Neutrophil (primary cell): ENCODE results near the gene ZBTB20.

Experiments
- H3K27ac ChIP-seq: fragments of 200-600 bp; sonication (generic); 2 replicates; pipeline ENCODE4 v1.5.1; 2016; ENCODE audit warnings: mild to moderate bottlenecking, moderate library complexity
- H3K27me3 ChIP-seq: fragments of 200-600 bp; sonication (generic); 2 replicates; pipeline ENCODE4 v1.6.0; 2016; ENCODE audit warnings: mild to moderate bottlenecking
- H3K36me3 ChIP-seq: fragments of 200-600 bp; sonication (generic); 2 replicates; pipeline ENCODE4 v1.5.1; 2017
- H3K4me1 ChIP-seq, 2 experiments: fragments of 200-600 bp in 1 of 2; sonication (generic) in 1 of 2; 1 replicate in 1 of 2; 2 replicates in 1 of 2; pipeline versions ENCODE4 v1.5.1 to v1.6.1; 2013 to 2016; ENCODE audit warnings: low read depth in 1 of 2, low read length in 1 of 2, mild to moderate bottlenecking in 1 of 2, moderate library complexity in 1 of 2; ENCODE audit not compliant: control insufficient read depth in 1 of 2, insufficient read depth in 1 of 2
- H3K4me3 ChIP-seq, 2 experiments: fragments of 200-600 bp in 1 of 2; sonication (generic) in 1 of 2; 1 replicate in 1 of 2; 2 replicates in 1 of 2; pipeline ENCODE4 v1.5.1; 2013 to 2016; ENCODE audit warnings: low read depth in 1 of 2, low read length in 1 of 2, mild to moderate bottlenecking in 1 of 2, moderate library complexity in 1 of 2
- H3K9me3 ChIP-seq: fragments of 200-600 bp; sonication (generic); 2 replicates; pipeline ENCODE4 v1.5.1; 2016
- TF ChIP-seq, protein P1 (sequence below): fragments of 200-600 bp; sonication (generic); IDR thresholded peaks from 2 replicates; pipeline ENCODE4 v1.5.1; 2016; ENCODE audit warnings: antibody characterized with exemption

ZBTB20 gene

GRCh38 chr3:114332342-114333179 lies 814.5 kb downstream of the ZBTB20 start:
- Histone ChIP-seq H3K4me3 (no peak overlapping the region), H3K27me3 (no peaks in the 10 kb centered on the region), H3K27ac (no peak overlapping the region), H3K9me3 (no peaks in the 10 kb centered on the region), H3K36me3 (no peaks in the 10 kb centered on the region), H3K4me1 (no peaks in the 10 kb centered on the region)
- TF ChIP-seq, protein P1, sequence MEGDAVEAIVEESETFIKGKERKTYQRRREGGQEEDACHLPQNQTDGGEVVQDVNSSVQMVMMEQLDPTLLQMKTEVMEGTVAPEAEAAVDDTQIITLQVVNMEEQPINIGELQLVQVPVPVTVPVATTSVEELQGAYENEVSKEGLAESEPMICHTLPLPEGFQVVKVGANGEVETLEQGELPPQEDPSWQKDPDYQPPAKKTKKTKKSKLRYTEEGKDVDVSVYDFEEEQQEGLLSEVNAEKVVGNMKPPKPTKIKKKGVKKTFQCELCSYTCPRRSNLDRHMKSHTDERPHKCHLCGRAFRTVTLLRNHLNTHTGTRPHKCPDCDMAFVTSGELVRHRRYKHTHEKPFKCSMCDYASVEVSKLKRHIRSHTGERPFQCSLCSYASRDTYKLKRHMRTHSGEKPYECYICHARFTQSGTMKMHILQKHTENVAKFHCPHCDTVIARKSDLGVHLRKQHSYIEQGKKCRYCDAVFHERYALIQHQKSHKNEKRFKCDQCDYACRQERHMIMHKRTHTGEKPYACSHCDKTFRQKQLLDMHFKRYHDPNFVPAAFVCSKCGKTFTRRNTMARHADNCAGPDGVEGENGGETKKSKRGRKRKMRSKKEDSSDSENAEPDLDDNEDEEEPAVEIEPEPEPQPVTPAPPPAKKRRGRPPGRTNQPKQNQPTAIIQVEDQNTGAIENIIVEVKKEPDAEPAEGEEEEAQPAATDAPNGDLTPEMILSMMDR, result no peak

GRCh38 chr3:114331710-114332109 lies 815.4 kb downstream of the ZBTB20 start:
- TF ChIP-seq, protein P1, result no peak
- Histone ChIP-seq H3K27me3 (no peaks in the 10 kb centered on the region), H3K36me3 (no peaks in the 10 kb centered on the region), H3K4me1 (no peaks in the 10 kb centered on the region), H3K4me3 (no peak overlapping the region), H3K27ac (no peak overlapping the region), H3K9me3 (no peaks in the 10 kb centered on the region)

DNA sequence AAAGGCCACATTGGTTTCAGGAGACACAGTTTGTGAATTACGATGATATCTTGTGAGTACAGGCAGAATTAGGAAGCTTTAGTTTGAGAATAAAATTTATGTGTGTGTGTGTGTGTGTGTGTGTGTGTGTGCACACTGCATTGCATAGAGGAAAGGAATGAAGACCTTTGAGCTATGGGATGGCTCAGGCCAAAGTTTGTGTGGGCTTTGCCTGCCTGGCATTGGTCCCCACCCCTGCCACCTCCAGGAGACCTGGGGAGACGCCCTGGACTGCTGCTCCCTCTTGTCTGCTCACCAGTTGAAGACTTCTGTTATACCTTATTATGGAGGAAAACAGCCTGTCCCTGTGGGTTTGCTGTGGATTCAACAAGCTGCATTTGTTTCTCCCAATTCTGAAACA lies 816.1 kb downstream of the ZBTB20 start:
- no peaks in the 10 kb centered on the region for H3K36me3 ChIP-seq
- TF ChIP-seq, protein P1, result no peak
- no peaks in the 10 kb centered on the region for H3K9me3 ChIP-seq
- H3K4me3 ChIP-seq, result no peak overlapping the region
- no peaks in the 10 kb centered on the region for H3K4me1 ChIP-seq
- no peak overlapping the region for H3K27ac ChIP-seq
- no peaks in the 10 kb centered on the region for H3K27me3 ChIP-seq

- H3K4me3 ChIP-seq, result no peak overlapping the region
- H3K4me1 ChIP-seq, result no peaks in the 10 kb centered on the region
- H3K36me3 ChIP-seq, result no peaks in the 10 kb centered on the region
- no peaks in the 10 kb centered on the region for H3K9me3 ChIP-seq
- no peaks in the 10 kb centered on the region for H3K27me3 ChIP-seq
- TF ChIP-seq, protein P1, result no peak
- H3K27ac ChIP-seq, result no peak overlapping the region
Measured at GRCh38 chr3:114329823-114330222, 817.3 kb downstream of the ZBTB20 start.

- Histone ChIP-seq H3K27me3 (no peaks in the 10 kb centered on the region), H3K4me3 (no peak overlapping the region), H3K36me3 (no peaks in the 10 kb centered on the region)
Measured at GRCh38 chr3:114328345-114328744, 818.7 kb downstream of the ZBTB20 start.

More at GRCh38 chr3:114328345-114328744, 818.7 kb downstream of the ZBTB20 start:
- Histone ChIP-seq H3K4me1 (no peaks in the 10 kb centered on the region), H3K9me3 (no peaks in the 10 kb centered on the region), H3K27ac (no peak overlapping the region)
- TF ChIP-seq, protein P1, result no peak
